NCI-H510A treated with DMSO at 0.1 percent for 48 hours (cell line): Measurements from ENCODE around the gene KAT2B.
"Not testable (repeated sequence)": the region's sequence is repeated elsewhere in the genome, so short reads cannot be mapped to it uniquely, and the experiment has no call there.

Experiments
- DNase-seq: peaks from one replicate; lab custom pipeline; 2025; lab: John Stamatoyannopoulos, UW

The KAT2B gene

DNA sequence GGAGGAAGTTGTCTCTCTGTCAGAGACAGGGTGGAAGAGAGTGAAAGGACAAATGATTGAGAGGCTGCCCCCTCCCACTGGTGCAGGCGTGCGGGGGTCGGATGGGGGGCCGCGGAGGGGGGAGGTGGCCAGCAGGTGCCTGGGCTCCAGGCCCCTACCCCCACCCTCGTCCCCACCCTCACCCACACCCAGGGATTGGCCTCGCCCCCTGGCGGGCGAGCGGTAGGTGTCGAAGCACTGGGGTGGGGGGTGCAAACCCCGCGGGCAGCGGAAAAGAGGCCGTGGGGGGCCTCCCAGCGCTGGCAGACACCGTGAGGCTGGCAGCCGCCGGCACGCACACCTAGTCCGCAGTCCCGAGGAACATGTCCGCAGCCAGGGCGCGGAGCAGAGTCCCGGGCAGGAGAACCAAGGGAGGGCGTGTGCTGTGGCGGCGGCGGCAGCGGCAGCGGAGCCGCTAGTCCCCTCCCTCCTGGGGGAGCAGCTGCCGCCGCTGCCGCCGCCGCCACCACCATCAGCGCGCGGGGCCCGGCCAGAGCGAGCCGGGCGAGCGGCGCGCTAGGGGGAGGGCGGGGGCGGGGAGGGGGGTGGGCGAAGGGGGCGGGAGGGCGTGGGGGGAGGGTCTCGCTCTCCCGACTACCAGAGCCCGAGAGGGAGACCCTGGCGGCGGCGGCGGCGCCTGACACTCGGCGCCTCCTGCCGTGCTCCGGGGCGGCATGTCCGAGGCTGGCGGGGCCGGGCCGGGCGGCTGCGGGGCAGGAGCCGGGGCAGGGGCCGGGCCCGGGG, at the start of gene KAT2B:
KAT2B (plus strand) TSS at position 682 of the 783 bp plus-strand sequence; CDS start at position 714, 32 bp downstream.
- DNase-seq, result peak; percentile 38

DNA sequence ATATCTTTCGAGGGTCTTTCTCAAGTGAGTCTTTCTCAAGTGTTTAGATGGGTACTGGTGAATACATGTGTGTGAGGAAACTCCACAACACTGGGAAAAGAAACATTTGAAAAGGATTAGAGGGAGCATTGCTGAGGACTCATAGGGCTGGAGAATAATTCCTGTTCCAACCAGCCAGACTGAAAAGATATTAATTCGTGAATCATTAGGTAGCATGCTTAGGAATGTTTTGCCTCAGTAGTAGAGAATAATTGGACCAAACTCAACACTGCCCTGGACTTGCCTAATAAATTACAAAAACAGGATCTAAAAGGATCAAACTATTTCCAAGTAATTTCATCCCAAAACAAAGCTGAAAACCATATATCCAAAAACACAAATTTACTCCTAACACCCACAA, 45.5 kb upstream of the KAT2B start:
- DNase-seq, result no peak

DNA sequence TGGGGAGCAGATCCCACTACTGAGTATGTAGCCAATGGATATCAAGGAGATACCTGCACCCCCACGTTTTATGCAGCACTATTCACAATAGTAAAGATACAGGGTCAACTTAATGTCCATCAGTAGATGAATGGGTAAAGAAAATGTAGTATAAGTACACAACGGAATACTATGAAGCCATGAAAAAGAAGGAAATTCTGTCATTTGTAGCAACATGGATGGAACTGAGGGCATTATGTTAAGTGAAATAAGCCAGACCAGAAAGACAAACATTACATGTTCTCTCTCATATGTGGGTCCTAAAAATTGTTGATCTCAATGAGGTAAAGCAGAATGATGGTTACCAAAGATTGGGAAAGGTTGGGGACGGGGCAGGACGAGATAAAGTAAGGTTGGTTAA, 42.7 kb upstream of the KAT2B start:
- DNase-seq, result no peak

DNA sequence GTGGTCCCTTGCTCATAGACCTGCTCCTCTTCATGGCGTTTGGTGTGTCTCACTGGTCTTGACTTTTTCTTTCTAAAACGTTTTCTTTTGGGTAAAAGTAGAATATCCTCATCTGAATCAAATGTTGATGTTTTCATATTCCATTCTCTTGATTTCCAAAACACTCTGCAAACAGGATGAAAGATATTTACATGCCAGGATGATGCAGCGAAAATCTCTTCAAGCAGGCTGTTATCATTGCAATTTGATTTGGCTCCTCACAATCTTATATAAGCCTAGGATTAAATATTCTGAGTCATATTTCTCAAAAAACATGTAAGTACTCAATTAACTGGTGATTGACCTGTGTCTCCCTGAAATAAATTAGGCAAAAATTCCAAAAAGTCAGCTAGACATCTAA, 38.3 kb upstream of the KAT2B start:
- no peak for DNase-seq

GRCh38 chr3:20007960-20008359, 32.3 kb upstream of the KAT2B start:
- DNase-seq, result no peak

DNA sequence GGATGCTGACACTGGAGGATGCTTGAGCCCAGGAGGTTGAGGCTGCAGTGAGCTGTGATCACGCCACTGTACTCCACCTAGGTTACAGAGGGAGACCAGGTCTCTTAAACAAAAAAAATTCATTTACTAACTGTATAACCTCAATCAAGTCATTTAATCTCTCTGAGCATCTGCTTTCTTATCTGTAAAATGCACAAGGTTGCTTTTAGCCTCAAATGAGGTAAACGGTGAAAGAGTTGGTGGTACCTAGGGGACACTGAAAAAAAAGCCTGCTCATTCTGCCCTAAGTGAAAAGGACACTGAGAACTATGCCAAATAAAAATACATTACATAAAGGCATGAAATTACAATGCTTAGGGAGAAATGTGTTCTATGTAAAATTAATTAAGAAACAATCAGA, 31.6 kb upstream of the KAT2B start:
- DNase-seq, result no peak

DNA sequence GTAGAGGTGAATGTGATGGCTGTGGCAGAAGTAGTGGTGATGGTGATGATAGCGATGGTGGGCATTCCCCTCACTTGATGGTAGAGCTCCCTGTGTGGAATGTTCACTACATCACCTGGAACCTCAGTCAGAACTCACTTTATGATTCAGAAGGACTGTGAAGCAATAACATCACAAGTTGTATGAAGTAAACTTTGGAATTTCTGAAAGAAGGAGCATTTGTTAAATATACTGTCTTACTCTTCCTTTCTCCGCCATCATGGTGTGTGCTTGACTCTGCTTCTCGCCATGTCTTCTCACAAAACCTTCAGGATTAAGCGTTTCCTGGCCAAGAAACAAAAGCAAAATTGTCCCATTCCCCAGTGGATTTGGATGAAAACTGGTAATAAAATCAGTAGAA, 28.1 kb upstream of the KAT2B start, which contains the start of gene PP2D1:
PP2D1 (minus strand) TSS at position 101 of the 400 bp plus-strand sequence. CDS start 192 bp downstream, outside the sequence.
- DNase-seq, result no peak

GRCh38 chr3:20013396-20013795, 26.9 kb upstream of the KAT2B start:
- DNase-seq, result no peak

DNA sequence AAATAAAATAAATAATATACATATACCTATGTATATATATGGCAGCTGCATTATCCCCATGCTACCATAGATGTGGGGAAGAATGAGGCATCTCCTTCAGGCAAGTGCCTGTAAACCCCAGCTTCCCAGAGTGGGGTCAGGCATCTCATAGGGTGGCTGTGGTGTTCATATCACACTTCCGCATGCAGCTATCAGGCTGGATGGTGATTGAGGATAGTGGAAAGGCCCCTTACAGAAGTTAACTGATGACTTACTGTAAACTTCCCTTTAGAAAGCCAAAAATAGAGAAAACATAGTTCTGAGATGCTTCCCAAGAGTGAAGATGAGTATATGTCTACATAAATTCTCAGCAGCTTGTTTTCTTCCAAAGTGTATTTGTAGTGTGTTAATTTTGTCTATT, 24.7 kb upstream of the KAT2B start:
- no peak for DNase-seq

DNA sequence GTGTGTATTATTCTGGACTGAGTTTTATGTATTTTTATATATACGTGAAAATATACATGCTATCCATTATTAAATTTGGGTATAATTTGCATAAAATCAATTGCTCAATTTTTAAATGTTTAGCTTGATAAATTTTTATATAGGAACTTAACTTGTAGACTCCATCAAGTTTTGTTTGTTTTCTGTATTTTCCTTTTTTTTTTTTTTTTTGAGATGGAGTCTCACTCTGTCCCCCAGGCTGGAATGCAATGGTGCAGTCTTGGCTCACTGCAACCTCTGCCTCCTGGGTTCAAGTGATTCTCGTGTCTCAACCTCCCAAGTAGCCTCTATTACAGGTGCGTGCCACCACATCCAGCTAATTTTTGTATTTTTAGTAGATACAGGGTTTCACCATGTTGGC, 24.2 kb upstream of the KAT2B start:
- not testable (repeated sequence) for DNase-seq

DNA sequence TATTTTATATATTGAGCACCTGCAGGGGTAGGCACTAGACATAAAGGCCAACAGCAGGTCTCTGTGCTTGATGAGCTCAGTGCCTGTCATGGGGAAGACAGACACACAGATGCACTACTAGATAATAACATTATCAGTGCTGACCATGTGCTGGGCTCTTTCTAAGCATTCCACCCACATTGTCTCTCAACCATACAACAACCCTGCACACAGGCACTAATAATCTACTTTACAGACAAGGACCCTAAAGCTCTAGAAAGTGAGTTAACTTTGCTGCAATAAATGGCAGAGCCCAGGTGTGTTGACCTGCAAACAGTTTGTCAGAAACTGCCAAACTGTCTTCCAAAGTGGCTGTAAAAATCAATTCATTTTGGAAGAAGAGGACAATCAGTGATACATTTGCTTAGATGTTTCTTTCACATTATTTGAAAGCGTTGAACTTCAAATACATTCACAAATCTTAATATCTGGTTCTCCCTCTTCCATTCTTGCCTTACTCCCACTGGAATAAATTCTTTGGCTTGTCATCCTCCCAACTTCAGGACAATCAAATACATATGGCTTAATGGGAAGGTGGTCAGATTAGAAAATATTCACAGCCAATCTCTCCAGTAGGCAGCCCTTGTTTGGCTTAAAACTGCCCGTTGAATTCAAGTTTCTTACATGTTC, 17.2 kb upstream of the KAT2B start:
- DNase-seq, result no peak

DNA sequence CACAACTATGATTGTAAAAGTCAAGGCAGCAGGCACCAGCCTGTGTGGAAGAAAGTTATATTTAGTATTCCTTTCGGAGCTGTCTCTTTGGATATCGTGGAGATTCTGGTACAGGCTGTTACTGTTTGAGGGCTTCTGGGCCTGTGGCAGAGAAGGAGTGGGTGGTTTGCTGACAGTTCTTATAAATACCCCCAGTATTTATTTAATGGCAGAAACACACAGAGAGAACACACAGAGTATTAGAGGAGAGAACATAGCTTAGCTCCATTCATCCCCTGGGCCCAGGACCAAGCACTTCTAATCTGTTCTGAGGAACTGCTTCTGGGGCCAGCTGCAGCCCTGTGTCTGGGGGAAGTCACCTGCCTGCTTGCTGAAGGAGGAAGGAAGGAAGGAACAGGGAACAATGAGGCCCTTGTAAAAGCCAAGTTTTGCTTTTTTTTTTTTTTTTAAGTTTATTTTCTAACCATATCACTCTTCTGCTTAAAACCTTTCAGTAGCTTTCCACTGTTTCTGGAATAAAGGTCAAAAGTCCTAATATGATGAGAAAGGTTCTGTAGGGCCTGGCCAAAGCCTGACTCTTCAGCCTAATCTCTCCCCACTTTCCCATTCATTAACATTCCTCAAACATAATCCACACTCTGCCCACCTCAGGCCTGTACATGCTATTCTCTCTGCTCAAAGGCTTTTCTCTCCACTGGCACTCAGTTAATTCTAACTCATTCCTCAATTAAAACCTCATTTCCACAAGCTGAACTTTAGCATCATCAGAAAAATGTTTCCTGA, 16.4 kb upstream of the KAT2B start:
- DNase-seq, result no peak

- DNase-seq, result no peak
Observed at GRCh38 chr3:20027136-20027535, 13.1 kb upstream of the KAT2B start.

- DNase-seq, result no peak
Observed at GRCh38 chr3:20028905-20029331, 11.3 kb upstream of the KAT2B start.

GRCh38 chr3:20031939-20032338, 8.3 kb upstream of the KAT2B start:
- not testable (repeated sequence) for DNase-seq

DNA sequence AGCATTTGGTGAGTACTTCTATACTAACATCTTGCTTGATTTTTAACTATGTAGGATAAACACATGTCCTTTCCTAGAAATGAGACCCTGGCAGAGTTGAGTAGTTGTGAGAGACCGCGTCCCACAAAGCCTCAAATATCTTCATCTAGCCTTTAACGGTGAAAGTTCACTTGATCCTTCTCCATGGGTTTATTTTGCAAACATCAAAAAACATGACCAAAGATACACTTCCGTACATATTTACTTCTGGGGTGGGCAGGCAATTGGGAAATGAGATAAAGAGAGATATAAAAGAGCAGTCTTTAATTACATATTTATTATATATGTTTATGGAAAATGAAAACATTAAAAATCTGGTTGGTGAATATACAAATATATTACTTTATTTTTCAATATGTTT, 5.2 kb upstream of the KAT2B start:
- DNase-seq, result no peak

DNA sequence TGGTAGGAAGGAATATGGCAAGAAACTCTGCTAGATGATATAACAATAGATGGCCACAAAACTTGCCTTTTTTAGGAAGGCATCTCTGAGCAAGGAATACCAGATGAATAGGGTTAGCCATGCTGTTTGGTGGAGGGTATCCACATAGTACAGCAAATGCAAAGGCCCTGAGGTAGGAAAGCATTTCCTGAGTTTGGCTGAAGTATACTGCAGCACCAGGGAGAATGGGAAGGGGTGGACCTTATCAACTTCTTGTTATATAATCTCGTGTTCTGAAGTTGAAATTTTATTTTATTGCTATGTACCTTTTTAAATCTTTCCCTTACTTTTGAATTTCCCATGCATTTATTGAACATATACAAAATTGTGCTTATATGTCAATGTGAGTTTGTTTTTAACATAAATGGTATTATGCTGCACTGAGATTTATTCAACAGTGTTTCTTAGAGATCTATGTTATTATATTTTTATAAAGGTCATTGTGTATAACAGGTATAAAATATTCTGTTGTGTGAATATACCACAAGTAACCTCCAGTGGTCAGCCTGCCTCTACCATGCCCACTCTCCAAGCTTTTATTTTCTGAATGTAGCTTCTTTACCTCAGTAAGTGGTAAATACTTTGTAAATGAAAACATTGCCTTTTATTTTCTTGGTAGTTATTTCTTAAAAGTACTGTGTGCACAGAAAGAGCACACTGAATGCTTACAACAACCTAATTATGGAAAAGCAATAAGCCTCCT, 2.8 kb upstream of the KAT2B start:
- no peak for DNase-seq

DNA sequence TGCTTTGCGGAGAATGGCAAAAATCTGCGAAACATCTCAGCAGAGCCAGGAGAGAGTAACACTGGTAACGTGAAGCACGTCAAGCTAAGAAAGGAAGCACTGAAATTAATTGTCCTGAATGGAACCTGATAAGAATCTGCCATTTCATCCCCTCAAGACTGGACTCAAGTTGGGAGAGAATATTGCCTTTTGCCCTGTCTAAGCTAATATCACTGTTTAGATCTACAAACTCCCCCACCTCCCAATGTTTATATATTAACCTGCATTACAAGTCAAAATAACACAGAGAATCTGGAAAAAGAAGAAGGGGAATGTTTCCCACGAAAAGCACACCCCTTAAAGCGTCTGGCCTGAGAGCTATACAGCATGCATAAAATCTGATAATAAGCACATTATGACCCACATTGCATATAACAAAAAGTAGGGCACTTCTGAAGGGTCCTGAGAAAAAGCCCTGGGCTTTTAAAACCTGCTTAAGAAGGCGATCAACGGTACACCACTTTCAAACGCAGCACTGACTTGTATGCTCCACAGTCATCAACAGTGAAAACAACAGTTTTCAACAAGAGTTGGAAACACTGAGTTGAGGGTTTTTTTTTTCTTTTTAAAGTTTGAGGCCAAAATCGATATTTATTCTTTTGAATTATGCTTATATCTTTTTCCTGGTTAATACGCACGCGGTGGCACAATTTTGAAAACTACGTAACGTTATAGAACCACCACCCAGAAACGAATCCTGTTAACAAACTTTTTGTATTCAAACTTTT, 1.4 kb upstream of the KAT2B start:
- DNase-seq, result no peak

GRCh38 chr3:20039466-20039764, 831 bp upstream of the KAT2B start:
- no peak for DNase-seq

GRCh38 chr3:20040548-20041196, 426 bp downstream of the KAT2B start:
- peak; percentile 21 for DNase-seq
